ENCODE data around the gene FASTK.

- TF ChIP-seq POLR2A (IDR thresholded peaks at IDR 0.05) (no peak), CTCF (IDR thresholded peaks at IDR 0.05) (no peak), POLR2AphosphoS5 (IDR thresholded peaks at IDR 0.05) (peak; percentile 21), EP300 (IDR thresholded peaks at IDR 0.05) (no peak)
Observed at GRCh38 chr7:151060416-151061212, 20.0 kb downstream of the FASTK start.
